K562 (cell line): ENCODE measurements around the gene MARK2. TPM values are rescaled to one million over a fixed set of nuclear protein-coding genes. Genes with fewer than 3 reads are reported as not detected.
A peak's percentile ranks its signal among the peaks of the same experiment; 100 is the strongest.

ENCODE experiments used
- ATAC-seq: fragments of 200-7000 bp; cut with Tn5 transposase; 3 replicates; pipeline ENCODE4 v1.9.1; 2020; ENCODE audit warnings: moderate library complexity
- BruUV-seq: library from RNA; stranded (reverse); fragments of 400-500 nt; replicated peaks from 2 replicates; lab custom pipeline; 2021; lab: Mats Ljungman, UMichigan
- CTCF ChIA-PET: fragments of 300-600 bp; formaldehyde crosslinking; extraction: SDS; loops from one replicate; lab custom pipeline; 2021; ENCODE audit warnings: low intra/inter-chr PET ratio; lab: Yijun Ruan, JAX
- POLR2A ChIA-PET: fragments of 300-600, 350-650 bp; sonication (Branson Sonifier 250); formaldehyde crosslinking; extraction: SDS; loops from one replicate; lab custom pipeline; 2021; ENCODE audit warnings: antibody characterized with exemption, inconsistent platforms; lab: Yijun Ruan, JAX
- DNase-seq, 4 experiments: peaks; one replicate each; pipeline versions ENCODE4 v3.0.0 to v3.0.0-alpha.2; 2011 to 2018; ENCODE audit warnings: low spot score in 3 of 4, mixed read lengths in 3 of 4; ENCODE audit errors: extremely low read depth in 1 of 4
- FAIRE-seq: peaks from 2 replicates; lab custom pipeline; 2011; peaks lifted over from hg19 to GRCh38; lab: Jason Lieb, UNC
- H2AFZ ChIP-seq: 2 replicates; pipeline ENCODE4 v1.6.0; 2011; ENCODE audit warnings: low read depth, low read length, control low read depth, inconsistent platforms
- H3K27ac ChIP-seq: fragments of 200-600 bp; 3 replicates; pipeline ENCODE4 v1.8.0; 2011; ENCODE audit warnings: low read depth, mild to moderate bottlenecking, control low read depth, inconsistent platforms, low read length, moderate library complexity, mixed read lengths; ENCODE audit errors: extremely low read depth
- H3K27me3 ChIP-seq, 2 experiments: fragments of 300-600 bp in 1 of 2; 2 replicates in 1 of 2; 3 replicates in 1 of 2; pipeline versions ENCODE4 v1.6.0 to v1.8.0; 2011; ENCODE audit warnings: inconsistent platforms in 2 of 2, low read length in 2 of 2, mild to moderate bottlenecking in 1 of 2, mixed read lengths in 1 of 2, moderate library complexity in 1 of 2; ENCODE audit not compliant: control insufficient read depth in 2 of 2, insufficient read depth in 2 of 2
- H3K36me3 ChIP-seq: fragments of 300-600 bp; 3 replicates; pipeline ENCODE4 v1.8.0; 2011; ENCODE audit warnings: mild to moderate bottlenecking, low read length, inconsistent platforms; ENCODE audit not compliant: control insufficient read depth, insufficient read depth
- H3K4me1 ChIP-seq, 2 experiments: fragments of 200-600 bp in 1 of 2; replicated peaks in 1 of 2; 2 replicates in 1 of 2; 3 replicates in 1 of 2; pipeline versions ENCODE4 v1.5.1 to v1.8.0; 2011; ENCODE audit warnings: inconsistent platforms in 2 of 2, low read length in 2 of 2, mild to moderate bottlenecking in 1 of 2, mixed read lengths in 1 of 2, moderate library complexity in 1 of 2; ENCODE audit not compliant: control insufficient read depth in 2 of 2, insufficient read depth in 2 of 2
- H3K4me2 ChIP-seq: 2 replicates; pipeline ENCODE4 v1.6.1; 2011; ENCODE audit warnings: low read length, control low read depth, inconsistent platforms, mixed read lengths; ENCODE audit not compliant: insufficient read depth
- H3K4me3 ChIP-seq: fragments of 200-600 bp; sonication (generic), shearing (Covaris generic); 2 replicates; pipeline ENCODE4 v1.5.1; 2016; ENCODE audit warnings: control low read depth, inconsistent platforms
- H3K79me2 ChIP-seq: fragments of 200-600 bp; 3 replicates; pipeline ENCODE4 v1.8.0; 2011; ENCODE audit warnings: low read length, inconsistent platforms; ENCODE audit not compliant: control insufficient read depth, insufficient read depth
- H3K9ac ChIP-seq, 2 experiments: 2 replicates each; pipeline versions ENCODE4 v1.6.0 to v1.6.1; 2011; ENCODE audit warnings: low read depth in 2 of 2, low read length in 2 of 2, control low read depth in 1 of 2, inconsistent platforms in 1 of 2, mild to moderate bottlenecking in 1 of 2, mixed read lengths in 1 of 2; ENCODE audit not compliant: insufficient read depth in 1 of 2
- H3K9me1 ChIP-seq: one replicate; pipeline ENCODE4 v1.6.0; 2011; ENCODE audit warnings: inconsistent platforms, mild to moderate bottlenecking, low read length, moderate library complexity; ENCODE audit not compliant: control insufficient read depth, insufficient read depth
- H3K9me3 ChIP-seq: replicated peaks from 2 replicates; pipeline ENCODE4 v1.5.1; 2011; ENCODE audit warnings: low read depth, low read length, inconsistent platforms; ENCODE audit not compliant: control insufficient read depth, insufficient read depth
- H4K20me1 ChIP-seq: replicated peaks from 2 replicates; pipeline ENCODE4 v1.6.1; 2011; ENCODE audit warnings: low read length, inconsistent platforms, mixed read lengths; ENCODE audit not compliant: control insufficient read depth, insufficient read depth
- NBN ChIP-seq: fragments of 450-650 bp; IDR thresholded peaks from 2 replicates; pipeline ENCODE4 v1.6.1; 2016; ENCODE audit warnings: low read depth, mild to moderate bottlenecking
- TSHZ1 ChIP-seq: fragments of 250-450 bp; sonication (Bioruptor Pico); IDR thresholded peaks from 2 replicates; pipeline ENCODE4 v1.4.0; 2020; ENCODE audit warnings: mild to moderate bottlenecking, moderate library complexity
- ZMIZ1 ChIP-seq, 2 experiments: fragments of 150-350 bp in 1 of 2; IDR thresholded peaks; 2 replicates each; pipeline ENCODE4 v1.6.1; 2012 to 2016; ENCODE audit warnings: low read depth in 2 of 2, low read length in 2 of 2, mild to moderate bottlenecking in 1 of 2, moderate library complexity in 1 of 2
- ZNF174 ChIP-seq: fragments of 250-450 bp; sonication (Bioruptor Pico); IDR thresholded peaks from 2 replicates; pipeline ENCODE4 v1.4.0; 2020; ENCODE audit warnings: mild to moderate bottlenecking
- ZNF41 ChIP-seq: fragments of 250-450 bp; sonication (Bioruptor Pico); conservative IDR thresholded peaks from 2 replicates; pipeline ENCODE4 v1.4.0; 2020; ENCODE audit warnings: mild to moderate bottlenecking
- ZNF780A ChIP-seq: fragments of 250-450 bp; sonication (Bioruptor Pico); IDR thresholded peaks from 2 replicates; pipeline ENCODE4 v1.5.0; 2021; ENCODE audit warnings: mild to moderate bottlenecking
- WGBS: fragments of 100-300 bp; shearing (Covaris generic); methylation state at CpG from one replicate; pipeline ENCODE4 v1.1.6; 2016; ENCODE audit warnings: low coverage, mixed read lengths; ENCODE audit not compliant: insufficient coverage; ENCODE audit errors: missing lambda C conversion rate; 5-methylcytosine and 5-hydroxymethylcytosine counted together
- in situ Hi-C: fragments of 300-500 bp; cut with MboI; formaldehyde crosslinking; loops from 4 replicates; pipeline ENCODE4 v1.15.0; 2018; ENCODE audit warnings: inconsistent platforms, mixed read lengths
- intact Hi-C: fragments of 100-400 bp; cut with micrococcal nuclease; formaldehyde crosslinking; loops from 2 replicates; pipeline ENCODE4 v1.14.2; 2022
- polyA plus RNA-seq, 8 experiments: library from polyadenylated mRNA; depleted of rRNA in 4 of 8; stranded (reverse) in 5 of 8; unstranded in 3 of 8; fragments of >200 nt; fragmentation: Nextera tagmentation in 2 of 8; fragmentation: Illumina TruSeq in 1 of 8; extraction: Ambion mirVana in 2 of 8; extraction: Trizol in 1 of 8; gene quantifications; 2 replicates each; pipeline versions ENCODE4 v1.2.1 to v1.2.3, GENCODE V29; 2011 to 2014; ENCODE audit warnings: inconsistent platforms in 1 of 8, missing spikeins in 1 of 8
- total RNA-seq, 7 experiments: library from RNA; depleted of rRNA in 6 of 7; stranded (reverse); fragments of >200 nt in 6 of 7; fragmentation: Illumina TruSeq in 2 of 7; extraction: Trizol in 2 of 7; gene quantifications; 2 replicates each; pipeline versions ENCODE4 v1.2.1 to v1.2.3, GENCODE V29; 2011 to 2021; ENCODE audit warnings: low replicate concordance in 1 of 7

Gene MARK2
- total and polyA plus RNA-seq, 9 of the 15 experiments (the other 6 are each of a cell fraction or from before 2014, with no cell fraction given): 0.32 to 43.5 (median 15.1) TPM

GRCh38 chr11:63931876-63932275 is 93.0 kb downstream of the MARK2 start:
- in situ Hi-C loops (no loop called here), intact Hi-C loops (no loop called here)
- ATAC-seq: 0 out of 3 replicates have a peak, but pooled peaks have one; percentile 24
- POLR2A ChIA-PET: no interaction called here
- Histone ChIP-seq H3K9ac (peak overlapping the region in 1 of 2 experiments; percentile 76; a peak in 2 of 4 replicates), H3K9me1 (no peaks in the 10 kb centered on the region), H4K20me1 (no peaks in the 10 kb centered on the region), H3K4me2 (no peak overlapping the region), H3K4me1 (no peaks in the 10 kb centered on the region; a peak in 1 of 5 replicates), H3K79me2 (no peaks in the 10 kb centered on the region), H2AFZ (no peak overlapping the region), H3K9me3 (no peaks in the 10 kb centered on the region), H3K36me3 (no peaks in the 10 kb centered on the region), H3K27ac (no peak overlapping the region), H3K4me3 (no peak overlapping the region), H3K27me3 (no peaks in the 10 kb centered on the region)
- TF ChIP-seq TSHZ1 (CRISPR knock-in tag) (no peak), ZNF41 (CRISPR knock-in tag) (no peak), ZNF780A (CRISPR knock-in tag) (no peak), ZNF174 (CRISPR knock-in tag) (no peak), NBN (no peak), ZMIZ1 (IDR thresholded peaks at IDR 0.05; ENCODE audit: low read depth in 2 of 2, low read length in 2 of 2) (no peak)
- no peak for FAIRE-seq
- CTCF ChIA-PET: no interaction called here
- no TSS peak for BruUV-seq
- WGBS: 60% methylated on average over 10 of the region's 12 CpGs
- DNase-seq: no peak
